Effector memory CD4-positive, alpha-beta T cell (primary cell): ENCODE measurements around the gene PROSER1.
"Not testable (repeated sequence)": the region's sequence is repeated elsewhere in the genome, so short reads cannot be mapped to it uniquely, and the experiment has no call there.

ENCODE experiments used
- DNase-seq, 3 donors: peaks; one replicate each; pipeline ENCODE4 v3.0.0-alpha.2; 2020
- H3K27ac ChIP-seq: 2 replicates; pipeline ENCODE4 v1.7.0; 2013; ENCODE audit warnings: mild to moderate bottlenecking, low read length, moderate library complexity; ENCODE audit not compliant: insufficient read depth, poor library complexity, severe bottlenecking
- H3K27me3 ChIP-seq: replicated peaks from 2 replicates; pipeline ENCODE4 v1.7.0; 2013; ENCODE audit warnings: mild to moderate bottlenecking, low read length; ENCODE audit not compliant: insufficient read depth, control insufficient read depth, poor library complexity, severe bottlenecking
- H3K36me3 ChIP-seq: 2 replicates; pipeline ENCODE4 v1.7.0; 2013; ENCODE audit warnings: mild to moderate bottlenecking, low read length, moderate library complexity; ENCODE audit not compliant: control insufficient read depth, insufficient read depth
- H3K4me1 ChIP-seq: 2 replicates; pipeline ENCODE4 v1.7.0; 2013; ENCODE audit warnings: low read length, mild to moderate bottlenecking; ENCODE audit not compliant: control insufficient read depth, insufficient read depth, poor library complexity, severe bottlenecking
- H3K4me3 ChIP-seq: 2 replicates; pipeline ENCODE4 v1.7.0; 2013; ENCODE audit warnings: low read length, low read depth, mild to moderate bottlenecking; ENCODE audit not compliant: insufficient read depth, poor library complexity, severe bottlenecking
- H3K9me3 ChIP-seq: 2 replicates; pipeline ENCODE4 v1.7.0; 2013; ENCODE audit warnings: mild to moderate bottlenecking, low read length, moderate library complexity; ENCODE audit not compliant: control insufficient read depth

The PROSER1 gene

DNA sequence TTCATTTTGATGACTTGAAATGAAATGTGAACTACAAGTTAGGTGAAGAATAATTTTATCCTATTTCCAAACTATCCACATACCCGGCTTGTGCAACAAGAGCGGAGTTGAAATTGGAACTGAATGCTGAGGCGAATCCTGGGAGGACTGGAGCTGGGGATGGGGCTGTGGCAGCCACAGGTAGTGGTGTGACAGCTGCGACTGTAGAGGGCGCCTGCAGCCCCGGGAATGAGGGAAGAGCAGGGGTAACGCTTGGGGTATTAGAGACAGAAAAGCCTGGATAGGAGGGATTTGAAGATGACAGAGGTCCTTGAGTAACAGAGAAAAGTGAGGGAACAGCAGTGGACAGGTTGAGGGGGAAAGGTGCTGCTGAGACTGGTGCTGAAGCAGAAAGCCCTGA, 25.3 kb downstream of the PROSER1 start:
- no peaks in the 10 kb centered on the region for H3K27me3 ChIP-seq
- no peak for DNase-seq
- H3K4me1 ChIP-seq, result no peaks in the 10 kb centered on the region
- no peak overlapping the region for H3K4me3 ChIP-seq
- peaks cover 62% of the 10 kb centered on the region for H3K36me3 ChIP-seq
- no peak overlapping the region for H3K27ac ChIP-seq
- no peaks in the 10 kb centered on the region for H3K9me3 ChIP-seq

DNA sequence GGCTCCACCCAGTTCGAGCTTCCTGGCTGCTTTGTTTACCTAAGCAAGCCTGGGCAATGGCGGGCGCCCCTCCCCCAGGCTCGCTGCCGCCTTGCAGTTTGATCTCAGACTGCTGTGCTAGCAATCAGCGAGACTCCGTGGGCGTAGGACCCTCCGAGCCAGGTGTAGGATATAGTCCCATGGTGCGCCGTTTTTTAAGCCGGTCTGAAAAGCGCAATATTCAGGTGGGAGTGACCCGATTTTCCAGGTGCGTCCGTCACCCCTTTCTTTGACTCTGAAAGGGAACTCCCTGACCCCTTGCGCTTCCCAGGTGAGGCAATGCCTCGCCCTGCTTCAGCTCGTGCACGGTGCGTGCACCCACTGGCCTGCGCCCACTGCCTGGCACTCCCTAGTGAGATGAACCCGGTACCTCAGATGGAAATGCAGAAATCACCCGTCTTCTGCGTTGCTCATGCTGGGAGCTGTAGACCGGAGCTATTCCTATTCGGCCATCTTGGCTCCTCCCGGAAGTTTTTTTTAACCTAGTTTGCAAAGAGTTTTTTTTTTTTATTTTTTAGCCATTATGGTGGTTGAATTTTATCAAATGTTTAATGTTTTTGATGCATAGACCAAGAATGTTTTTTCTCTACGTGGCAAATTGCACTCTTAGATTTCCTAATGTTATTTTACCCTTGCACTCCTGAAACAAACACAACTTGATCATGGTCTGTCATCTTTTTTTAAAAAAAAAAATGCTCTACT, 31.3 kb downstream of the PROSER1 start:
- not testable (repeated sequence) for H3K27ac ChIP-seq, H3K4me3 ChIP-seq, DNase-seq, H3K27me3 ChIP-seq, H3K9me3 ChIP-seq, H3K4me1 ChIP-seq
- peaks cover 13% of the 10 kb centered on the region for H3K36me3 ChIP-seq

DNA sequence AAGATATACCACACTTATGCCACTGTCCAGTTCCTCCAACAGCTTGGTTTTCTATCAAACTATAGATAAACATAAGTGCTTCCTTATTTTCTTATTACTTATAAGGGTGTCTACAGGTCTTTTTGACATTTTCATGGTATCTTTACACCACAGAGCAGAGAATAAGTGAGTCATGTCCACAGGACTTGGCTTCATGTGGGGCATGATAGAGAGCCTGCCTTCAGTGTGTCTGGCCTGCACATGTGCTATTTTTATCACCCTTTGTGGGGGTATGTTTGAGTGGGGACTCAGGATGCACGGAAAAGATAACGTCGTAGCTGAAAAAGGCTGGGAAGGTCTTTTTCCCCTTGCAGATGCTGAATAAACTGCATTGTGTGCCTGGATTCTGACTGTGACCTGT, 39.1 kb downstream of the PROSER1 start:
- Histone ChIP-seq H3K27ac (no peak overlapping the region), H3K4me3 (no peak overlapping the region), H3K9me3 (no peaks in the 10 kb centered on the region), H3K4me1 (no peaks in the 10 kb centered on the region), H3K36me3 (no peaks in the 10 kb centered on the region), H3K27me3 (no peaks in the 10 kb centered on the region)
- no peak for DNase-seq

DNA sequence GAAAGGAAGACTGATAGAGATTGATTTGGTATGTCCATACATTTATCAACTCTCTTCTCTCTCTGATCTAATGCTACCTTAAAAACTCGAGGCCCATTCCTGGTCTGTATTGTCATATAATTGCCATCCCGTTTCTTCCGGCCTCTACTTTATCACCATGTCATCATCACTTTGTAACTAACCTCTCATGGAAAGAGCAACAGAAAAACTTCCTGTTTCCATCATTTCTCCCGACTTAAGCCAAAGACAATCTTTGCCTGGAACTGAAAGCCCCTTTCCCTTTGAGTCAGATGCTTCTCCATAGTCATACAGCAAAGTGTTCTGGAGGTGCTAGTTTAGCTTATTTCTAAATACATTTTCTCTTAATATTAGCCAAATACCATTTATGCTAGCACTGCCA, 44.5 kb downstream of the PROSER1 start:
- Histone ChIP-seq H3K27ac (no peak overlapping the region), H3K36me3 (no peaks in the 10 kb centered on the region), H3K27me3 (no peaks in the 10 kb centered on the region), H3K9me3 (no peaks in the 10 kb centered on the region), H3K4me1 (no peaks in the 10 kb centered on the region), H3K4me3 (no peak overlapping the region)
- no peak for DNase-seq

DNA sequence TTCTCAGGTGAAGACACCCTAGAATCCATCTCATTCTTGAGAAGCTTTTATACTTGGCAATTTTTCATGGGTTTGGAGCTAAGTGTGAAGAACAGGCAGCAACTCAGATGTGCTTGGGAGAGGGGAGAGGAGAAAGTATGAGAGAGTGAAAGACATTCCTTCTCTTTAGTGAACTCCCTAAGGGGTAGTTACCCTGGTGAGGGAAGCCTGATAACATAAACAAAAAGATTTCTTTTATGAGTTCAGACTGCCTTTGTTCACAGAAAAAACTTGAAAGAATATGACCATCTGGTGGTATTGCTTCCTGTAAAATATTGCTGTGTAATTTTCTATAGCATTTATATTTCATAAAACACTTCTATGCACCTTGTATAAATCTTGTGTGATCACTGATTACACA, 47.2 kb downstream of the PROSER1 start, which contains the start of gene STOML3:
Gene STOML3 (minus strand): TSS at position 139 of the 400 bp plus-strand sequence. CDS start 110 bp downstream, at position 29.
- DNase-seq, result no peak
- no peaks in the 10 kb centered on the region for H3K27me3 ChIP-seq
- H3K4me3 ChIP-seq, result no peak within 1 kb of the TSS
- no peak within 1 kb of the TSS for H3K27ac ChIP-seq
- no peaks in the 10 kb centered on the region for H3K9me3 ChIP-seq
- no peaks in the 10 kb centered on the region for H3K4me1 ChIP-seq
- no peaks in the 10 kb centered on the region for H3K36me3 ChIP-seq

DNA sequence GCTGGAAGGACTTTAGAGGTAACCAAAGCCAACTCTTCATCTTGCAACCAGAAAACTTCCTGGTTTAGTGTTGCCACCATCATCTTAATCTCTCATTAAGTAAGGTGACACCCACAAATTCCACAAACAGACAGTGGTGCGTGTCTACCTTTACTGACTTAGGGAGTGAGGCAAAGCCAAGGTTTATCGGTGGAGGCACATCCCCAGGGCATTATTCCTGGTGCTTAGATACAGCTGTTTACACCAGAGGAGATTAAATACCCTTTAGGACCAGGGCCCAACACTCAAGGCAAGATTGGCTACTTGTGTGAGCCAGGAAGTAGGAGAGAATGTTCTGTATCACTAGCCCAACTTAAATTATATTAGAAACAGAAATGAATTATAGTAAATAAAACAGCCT, 56.8 kb downstream of the PROSER1 start:
- Histone ChIP-seq H3K4me1 (no peaks in the 10 kb centered on the region), H3K9me3 (no peaks in the 10 kb centered on the region), H3K36me3 (no peaks in the 10 kb centered on the region)

DNA sequence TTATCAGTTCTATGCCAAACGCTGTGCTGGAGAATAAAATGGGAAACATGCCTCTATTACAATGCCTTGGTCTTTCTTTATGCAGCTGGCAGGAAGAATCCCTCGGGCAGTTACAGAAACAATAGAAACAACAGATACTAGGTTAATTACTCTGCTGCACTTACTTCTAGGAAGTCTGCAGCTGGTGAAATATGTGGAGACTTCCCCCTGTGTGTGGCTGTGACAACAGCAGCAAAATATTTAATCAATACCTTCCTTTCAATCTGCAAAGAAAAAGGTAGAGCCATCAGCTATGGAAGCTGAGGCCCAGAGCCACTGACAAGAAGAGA, 57.2 kb downstream of the PROSER1 start:
- no peak overlapping the region for H3K4me3 ChIP-seq
- H3K36me3 ChIP-seq, result no peaks in the 10 kb centered on the region
- no peak for DNase-seq
- H3K9me3 ChIP-seq, result no peaks in the 10 kb centered on the region
- no peak overlapping the region for H3K27ac ChIP-seq
- no peaks in the 10 kb centered on the region for H3K4me1 ChIP-seq
- H3K27me3 ChIP-seq, result no peaks in the 10 kb centered on the region

More for the DNA sequence above, 56.8 kb downstream of the PROSER1 start:
- no peak overlapping the region for H3K4me3 ChIP-seq
- H3K27me3 ChIP-seq, result no peaks in the 10 kb centered on the region
- no peak overlapping the region for H3K27ac ChIP-seq
- no peak for DNase-seq

DNA sequence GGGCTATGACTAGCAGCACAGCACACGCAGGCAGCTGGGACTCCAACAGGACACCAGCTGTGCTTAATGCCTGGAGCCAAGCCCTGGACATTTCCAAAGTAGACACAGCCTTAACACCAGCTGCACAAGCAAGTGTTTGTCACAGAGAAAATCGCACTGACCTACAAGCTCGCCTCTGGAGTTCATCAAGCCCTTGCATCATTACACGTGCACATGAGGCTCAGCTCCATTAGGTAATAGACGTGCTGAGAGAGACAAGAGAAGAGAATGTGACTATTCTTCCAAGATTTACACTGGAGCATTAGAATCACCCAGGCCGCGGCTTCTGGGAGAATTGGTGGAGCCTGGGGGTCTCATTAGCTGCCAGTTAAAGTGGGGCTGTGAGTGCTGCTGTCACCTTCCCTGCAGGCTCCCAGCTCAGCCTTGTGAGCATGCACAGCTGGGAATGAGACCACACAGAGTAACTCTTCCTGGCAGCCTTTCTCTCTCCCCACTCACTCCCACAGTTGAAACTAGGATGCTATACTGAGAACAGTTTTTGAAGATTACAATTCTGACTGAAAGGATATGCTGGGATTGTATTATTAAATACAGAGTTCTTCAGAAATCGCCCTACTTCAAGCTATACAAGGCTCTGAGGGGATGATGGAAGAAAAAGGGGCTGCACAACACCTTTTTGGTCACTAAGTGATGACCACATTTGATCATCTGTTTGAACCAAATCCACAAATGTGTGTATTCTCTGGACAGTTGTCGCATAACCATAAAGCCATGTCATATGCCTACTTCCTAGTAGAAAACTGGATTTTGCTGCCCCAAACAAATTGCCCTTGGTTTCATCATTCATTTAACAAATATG, 57.8 kb downstream of the PROSER1 start:
- Histone ChIP-seq H3K4me3 (no peak overlapping the region), H3K4me1 (no peaks in the 10 kb centered on the region), H3K27me3 (no peaks in the 10 kb centered on the region), H3K9me3 (no peaks in the 10 kb centered on the region), H3K27ac (no peak overlapping the region), H3K36me3 (no peaks in the 10 kb centered on the region)
- no peak for DNase-seq

DNA sequence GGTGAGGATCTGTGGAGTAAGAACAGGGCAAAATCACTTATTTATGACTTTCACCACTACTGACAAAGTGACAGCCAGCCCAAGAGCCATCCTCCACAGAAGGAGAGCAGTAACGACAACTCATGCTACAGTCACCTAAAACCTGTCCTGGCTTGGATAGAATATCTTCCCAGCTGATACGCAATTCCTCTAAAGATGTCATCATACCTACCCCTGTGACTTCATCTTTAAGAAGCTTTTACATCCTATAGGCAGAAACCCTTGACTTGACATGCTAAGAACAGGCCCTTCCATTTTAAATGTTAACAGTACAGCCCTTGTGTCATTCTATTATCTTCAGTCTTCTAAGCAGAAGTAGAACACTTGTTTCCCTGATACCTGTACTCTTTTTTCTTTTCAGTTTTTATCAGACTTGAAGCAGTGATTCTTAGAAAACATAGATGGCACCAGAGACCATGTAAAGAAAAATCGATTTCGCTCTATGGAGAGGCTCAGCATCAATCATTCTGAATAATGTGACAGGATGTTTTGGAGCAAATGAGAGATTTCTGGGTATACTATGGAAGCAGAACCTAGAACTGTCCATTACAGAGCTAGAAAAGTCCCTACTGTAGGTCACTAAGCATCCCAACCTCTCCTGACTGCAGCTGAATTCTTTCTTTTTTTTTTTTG, 67.4 kb downstream of the PROSER1 start:
- no peak overlapping the region for H3K4me3 ChIP-seq
- no peak overlapping the region for H3K27ac ChIP-seq
- H3K9me3 ChIP-seq, result no peaks in the 10 kb centered on the region
- no peak for DNase-seq
- no peaks in the 10 kb centered on the region for H3K4me1 ChIP-seq
- no peaks in the 10 kb centered on the region for H3K27me3 ChIP-seq
- no peaks in the 10 kb centered on the region for H3K36me3 ChIP-seq

DNA sequence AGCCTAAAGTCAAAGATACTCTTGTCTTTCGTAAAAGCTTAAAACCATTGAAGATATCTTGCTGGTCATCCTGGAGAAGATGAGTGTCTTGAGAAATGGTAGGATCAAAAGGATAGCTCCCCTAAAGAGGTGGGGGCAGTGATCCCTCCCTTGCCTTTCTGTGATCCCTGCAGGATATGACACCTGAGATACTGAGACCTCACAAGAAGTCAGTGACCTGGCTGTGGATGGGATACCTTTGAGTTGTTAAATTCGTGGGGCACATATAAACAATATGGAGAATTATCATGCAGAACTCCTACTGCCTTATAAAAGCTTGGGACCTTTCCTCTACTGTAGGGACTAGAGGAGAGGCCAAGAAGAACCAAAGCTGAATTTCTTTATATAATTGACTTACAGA, 68.7 kb downstream of the PROSER1 start:
- no peaks in the 10 kb centered on the region for H3K9me3 ChIP-seq
- no peaks in the 10 kb centered on the region for H3K4me1 ChIP-seq
- DNase-seq, result no peak
- H3K36me3 ChIP-seq, result no peaks in the 10 kb centered on the region
- no peak overlapping the region for H3K4me3 ChIP-seq
- no peaks in the 10 kb centered on the region for H3K27me3 ChIP-seq
- H3K27ac ChIP-seq, result no peak overlapping the region
